AG20443 (cell line): ENCODE measurements around the gene CAMK4.
"Not testable (repeated sequence)": the region's sequence is repeated elsewhere in the genome, so short reads cannot be mapped to it uniquely, and the experiment has no call there.

Experiments
- DNase-seq: peaks from one replicate; pipeline ENCODE4 v3.0.0; 2012; ENCODE audit warnings: low spot score, mixed read lengths

CAMK4 gene

DNA sequence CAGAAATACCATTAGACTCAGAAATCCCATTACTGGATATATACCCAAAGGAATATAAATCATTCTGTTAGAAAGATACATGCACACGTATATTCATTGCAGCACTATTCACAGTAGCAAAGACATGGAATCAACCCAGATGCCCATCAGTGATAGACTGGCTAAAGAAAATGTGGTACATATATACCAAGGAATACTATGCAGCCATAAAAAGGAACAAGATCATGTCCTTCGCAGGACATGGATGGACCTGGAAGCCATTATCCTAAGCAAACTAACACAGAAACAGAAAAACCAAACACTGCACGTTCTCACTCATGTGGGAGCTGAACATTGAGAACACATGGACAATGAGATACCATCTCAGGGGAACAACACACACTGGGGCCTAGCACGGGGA lies 33.4 kb downstream of the CAMK4 start:
- DNase-seq, result not testable (repeated sequence)

DNA sequence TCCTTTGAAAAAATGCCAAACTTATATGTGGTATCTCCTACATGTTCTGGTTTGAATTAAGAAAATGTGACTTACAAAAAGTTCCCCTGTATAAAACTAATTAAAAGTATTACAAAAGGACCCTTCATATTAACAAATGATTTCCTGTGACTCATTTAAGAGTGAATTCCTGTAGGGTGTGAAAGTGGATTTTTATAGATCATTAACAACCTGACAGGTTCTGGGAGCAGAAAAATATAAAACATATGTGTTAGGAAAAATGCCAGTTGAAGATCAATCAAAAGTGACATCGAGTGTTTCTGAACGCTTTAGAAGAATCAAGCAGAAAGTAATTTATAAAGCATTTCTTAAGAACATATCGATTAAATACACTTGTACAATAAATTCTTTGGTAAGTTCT lies 35.5 kb downstream of the CAMK4 start:
- DNase-seq, result no peak

DNA sequence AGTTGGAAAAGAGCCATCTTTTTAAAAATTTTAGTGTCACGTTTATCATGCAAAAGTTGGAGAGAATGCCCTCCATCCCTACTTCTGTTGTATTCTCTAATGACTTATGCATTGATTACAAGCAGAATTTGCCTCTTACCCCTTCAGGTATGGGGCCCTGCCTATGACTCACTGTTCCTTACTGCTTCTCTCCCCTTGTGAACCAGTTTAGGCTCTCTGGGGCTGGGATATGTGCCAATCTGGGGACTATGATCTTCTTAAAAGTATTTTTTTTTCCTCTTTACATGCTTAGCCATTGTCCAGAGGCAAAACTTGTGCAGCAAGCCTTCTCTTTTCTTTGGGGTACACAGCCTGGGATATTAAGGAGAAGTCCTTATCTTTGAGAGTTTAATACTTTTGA lies 37.4 kb downstream of the CAMK4 start:
- no peak for DNase-seq

DNA sequence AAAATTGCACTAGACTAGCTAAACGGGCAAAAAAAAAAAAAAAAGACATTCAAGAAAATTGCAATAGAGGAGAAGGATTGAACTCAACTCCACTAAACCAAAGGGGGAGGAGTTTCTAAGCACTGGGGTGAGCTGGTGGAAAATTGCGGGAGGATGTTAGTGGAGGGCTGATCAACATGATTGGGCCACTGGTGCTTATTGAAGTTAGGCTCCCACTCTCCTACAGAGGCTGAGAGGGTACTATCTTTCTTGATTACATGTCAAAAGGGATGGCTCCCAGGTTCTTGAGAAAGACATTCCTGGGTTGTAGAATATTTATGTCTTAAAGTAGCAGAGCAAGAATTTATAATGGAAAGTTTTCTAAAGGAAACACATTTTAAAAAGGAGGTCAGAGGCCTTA lies 38.0 kb downstream of the CAMK4 start:
- no peak for DNase-seq

DNA sequence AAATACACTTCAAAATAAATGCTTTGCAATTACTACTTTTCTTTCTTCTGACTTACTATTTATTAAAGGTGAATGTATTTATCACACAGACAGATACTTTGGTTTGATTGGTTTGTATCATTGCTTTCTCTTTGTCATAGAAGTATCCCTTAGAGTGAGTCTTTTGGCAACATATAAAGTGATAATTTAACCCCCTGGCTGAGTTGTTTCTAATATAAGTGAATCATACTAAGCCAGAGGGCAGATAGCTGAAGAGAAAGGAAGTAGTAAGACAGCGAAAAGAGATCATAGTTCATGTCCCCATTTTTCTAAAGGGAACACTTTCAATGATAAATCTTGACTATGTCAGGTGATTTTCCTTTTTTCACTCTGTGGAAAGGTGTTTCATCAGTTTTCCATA lies 38.6 kb downstream of the CAMK4 start:
- DNase-seq, result no peak

DNA sequence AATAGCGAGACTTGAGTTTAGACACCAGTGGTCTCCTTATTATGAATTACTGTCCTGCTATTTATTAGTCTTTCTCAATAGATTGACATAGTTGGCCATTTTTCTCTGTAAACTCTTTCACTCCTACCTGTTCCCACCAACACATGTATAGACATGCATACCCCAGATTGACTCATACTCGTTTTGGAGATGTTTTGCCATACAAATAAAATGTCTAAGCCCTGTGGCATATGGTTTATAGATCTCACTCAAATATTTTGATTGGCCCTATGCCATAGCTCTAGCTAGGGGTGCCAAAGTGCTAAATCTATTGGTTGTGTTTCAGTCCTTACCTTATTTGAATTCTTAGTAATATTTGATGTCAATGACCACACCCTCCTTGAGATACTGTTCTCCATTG lies 42.3 kb downstream of the CAMK4 start:
- no peak for DNase-seq

DNA sequence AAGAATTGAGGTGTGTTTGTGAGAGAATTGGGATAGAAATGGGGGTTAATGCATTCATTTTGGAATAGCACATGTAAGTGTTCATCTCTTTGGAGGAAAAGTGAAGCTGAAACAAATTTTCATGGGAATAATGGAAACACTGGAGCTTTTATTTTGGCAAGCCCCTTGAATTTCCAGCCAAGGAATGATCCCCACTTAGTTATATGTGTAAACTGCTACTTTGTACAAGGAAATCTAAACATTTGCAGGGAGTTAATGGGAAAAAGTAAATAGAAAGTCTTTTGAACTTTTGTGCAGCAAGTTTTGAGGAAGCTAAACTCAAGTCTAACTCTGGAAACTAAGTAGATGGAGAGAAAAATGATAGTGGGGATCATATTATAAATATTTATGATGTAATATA lies 44.1 kb downstream of the CAMK4 start:
- no peak for DNase-seq

DNA sequence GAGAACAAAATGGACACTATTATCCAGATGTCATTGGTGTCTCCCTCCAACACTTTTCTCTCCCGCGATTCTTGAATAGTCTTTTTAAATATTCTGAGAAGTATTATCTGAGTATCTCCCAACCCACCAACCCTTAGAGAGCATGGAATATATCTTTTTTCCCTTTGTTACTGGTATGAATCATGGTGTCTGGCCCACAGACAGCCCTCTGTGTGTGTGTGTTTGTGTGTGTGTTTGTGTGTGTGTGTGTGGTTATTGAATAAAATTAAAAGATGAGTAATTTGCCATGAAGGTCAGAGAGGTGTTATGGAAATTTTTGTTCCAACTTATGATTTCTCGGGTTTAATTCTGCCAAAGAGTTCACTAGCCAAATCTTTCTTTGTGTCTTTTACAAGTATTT lies 47.7 kb downstream of the CAMK4 start:
- DNase-seq, result no peak

DNA sequence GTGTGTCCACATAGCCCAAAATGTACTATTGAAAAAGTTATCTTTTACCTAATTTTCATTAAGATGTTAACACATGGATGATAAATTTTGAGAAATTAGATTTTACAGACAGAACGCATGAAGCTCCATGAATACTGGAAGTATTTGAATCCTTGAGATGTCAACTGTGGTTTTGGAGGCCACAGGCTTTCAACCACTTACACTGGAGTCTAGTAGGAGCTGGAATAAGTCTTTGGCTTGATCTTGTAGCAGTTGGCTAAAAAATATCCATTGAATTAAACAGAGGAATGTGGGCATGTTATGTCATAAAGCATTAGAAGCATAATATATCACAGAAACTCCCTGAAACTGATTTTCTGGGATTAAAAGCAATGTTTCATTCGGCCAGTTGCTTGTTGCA lies 52.9 kb downstream of the CAMK4 start:
- no peak for DNase-seq

DNA sequence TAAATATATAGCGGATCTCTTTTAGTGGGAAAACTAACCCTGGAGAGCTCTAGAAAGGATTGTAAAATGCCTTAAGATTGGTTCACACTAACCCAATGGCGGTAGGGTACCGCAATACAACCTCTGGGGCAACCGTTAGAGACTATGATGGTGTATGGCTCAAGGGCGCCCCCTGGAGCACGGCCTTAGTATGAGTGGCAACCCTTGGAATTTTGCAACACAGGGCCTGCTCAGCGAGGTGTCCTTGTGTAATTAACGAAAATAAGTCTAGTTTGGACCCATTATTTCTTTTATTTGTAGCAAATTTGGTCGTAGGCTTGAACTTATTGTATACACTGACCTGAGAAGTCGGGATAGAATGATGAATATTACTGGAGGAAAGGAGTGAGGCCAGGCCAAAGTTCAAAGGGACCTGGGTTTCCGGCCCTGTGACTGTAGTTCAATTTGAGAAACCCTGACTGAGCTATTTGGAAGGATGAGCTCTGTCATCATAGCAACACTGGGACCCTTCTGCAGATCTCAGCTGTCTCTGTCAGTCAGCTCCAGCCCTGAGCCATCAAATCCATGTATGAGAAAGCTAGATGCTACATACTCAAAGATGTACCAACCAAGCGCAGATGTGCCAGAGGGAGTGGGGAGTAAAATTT lies 54.8 kb downstream of the CAMK4 start:
- peak; percentile 49 for DNase-seq

DNA sequence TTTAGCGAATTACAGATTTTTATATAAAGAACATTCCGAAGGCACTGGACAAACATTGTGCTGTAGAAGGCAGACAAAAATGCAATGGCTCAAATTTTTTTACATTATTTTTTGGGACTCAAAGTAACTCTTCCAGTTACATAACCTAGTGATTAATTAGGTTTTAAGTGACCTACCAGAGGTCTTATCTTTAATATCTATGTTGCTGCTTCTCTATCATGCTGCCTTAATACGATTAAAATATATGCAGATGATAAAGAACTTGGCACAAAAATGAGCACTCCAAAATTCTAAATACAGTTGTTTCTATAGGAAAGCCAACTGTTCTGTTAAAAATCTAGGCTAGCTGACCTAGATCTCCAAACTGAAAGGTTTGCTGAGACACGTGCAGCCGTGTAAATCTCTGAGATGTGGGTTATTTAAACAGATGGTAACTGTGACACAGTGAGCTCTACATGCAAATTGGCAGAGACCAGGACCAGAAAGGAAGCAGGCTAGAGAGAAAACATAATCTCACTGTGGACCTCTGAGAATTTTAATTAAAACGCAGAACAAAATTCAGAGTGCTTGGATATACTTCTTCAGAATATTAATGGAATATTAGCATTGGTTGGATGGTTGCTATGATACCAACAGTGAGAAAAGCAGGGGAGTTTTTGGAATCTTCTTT lies 56.2 kb downstream of the CAMK4 start:
- no peak for DNase-seq

DNA sequence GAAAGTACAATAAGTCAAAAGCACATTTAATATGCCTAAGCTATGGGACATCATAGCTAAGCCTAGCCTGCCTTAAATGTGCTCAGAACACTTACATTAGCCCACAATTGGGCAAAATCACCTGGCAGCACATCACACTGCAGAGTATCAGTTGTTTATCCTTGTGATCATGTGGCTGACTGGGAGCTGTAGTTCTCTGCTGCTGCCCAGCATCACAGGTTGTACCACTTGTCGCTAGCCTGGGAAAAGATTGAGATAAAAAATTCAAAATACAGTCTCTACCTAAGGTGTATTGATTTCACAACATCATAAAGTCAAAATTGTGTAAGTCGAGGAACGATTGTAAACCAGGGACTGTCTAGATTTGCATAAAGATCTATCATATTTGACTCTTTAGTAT lies 58.6 kb downstream of the CAMK4 start:
- DNase-seq, result no peak

DNA sequence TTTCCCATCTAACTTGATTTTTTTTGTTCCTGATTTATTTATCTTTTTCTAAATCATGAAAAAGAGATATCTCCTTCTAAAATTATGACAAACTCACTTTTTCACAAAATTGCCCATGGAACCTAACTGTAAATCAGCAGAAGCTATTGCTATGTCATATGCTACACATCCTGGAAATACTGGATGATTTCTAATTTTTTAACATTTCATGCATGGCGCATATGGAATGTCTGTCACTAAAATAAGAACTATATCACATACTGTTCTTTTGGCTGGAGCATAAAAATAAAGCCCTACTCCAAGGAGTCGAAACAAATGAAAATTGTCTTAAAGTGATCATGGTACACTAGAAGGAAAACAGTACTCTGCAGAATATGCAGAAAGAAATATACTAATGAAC lies 60.6 kb downstream of the CAMK4 start:
- DNase-seq, result no peak

DNA sequence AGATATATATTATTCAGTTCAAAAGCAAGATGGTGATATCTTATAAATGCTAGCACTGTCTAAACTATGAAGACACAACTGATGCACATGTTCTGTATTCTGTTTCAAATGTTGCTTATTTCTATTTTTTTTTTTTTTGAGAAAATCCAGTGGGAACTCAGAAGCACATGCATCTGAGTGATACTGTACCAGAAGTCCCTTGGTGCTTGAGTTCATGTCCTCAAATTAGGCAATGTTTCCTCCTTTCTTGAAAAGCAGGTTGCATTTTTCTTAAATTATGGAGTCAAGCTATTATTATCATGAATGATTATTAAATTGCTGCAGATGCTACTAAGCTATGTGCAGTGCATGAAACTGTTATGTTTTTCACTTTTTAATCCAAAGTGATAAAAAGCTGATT lies 70.4 kb downstream of the CAMK4 start:
- no peak for DNase-seq

DNA sequence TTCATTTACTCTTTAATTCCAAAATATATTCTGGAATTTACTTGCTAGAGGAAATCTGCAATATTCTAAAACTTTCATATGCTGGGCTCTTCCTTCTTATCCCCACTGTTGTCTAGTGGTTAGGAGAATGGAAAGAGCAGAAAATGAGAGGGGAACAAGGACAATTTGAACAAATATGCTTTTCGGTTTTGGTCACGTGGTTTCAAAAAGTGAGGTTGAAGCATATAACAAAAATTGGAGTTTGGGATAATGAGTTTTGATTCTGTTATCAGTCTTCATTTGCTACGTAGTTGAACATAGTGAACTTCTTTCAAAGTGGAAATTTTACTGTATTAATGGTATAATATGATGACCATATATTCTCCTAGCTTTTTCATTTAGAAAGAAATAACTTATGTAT lies 71.5 kb downstream of the CAMK4 start:
- DNase-seq, result no peak

DNA sequence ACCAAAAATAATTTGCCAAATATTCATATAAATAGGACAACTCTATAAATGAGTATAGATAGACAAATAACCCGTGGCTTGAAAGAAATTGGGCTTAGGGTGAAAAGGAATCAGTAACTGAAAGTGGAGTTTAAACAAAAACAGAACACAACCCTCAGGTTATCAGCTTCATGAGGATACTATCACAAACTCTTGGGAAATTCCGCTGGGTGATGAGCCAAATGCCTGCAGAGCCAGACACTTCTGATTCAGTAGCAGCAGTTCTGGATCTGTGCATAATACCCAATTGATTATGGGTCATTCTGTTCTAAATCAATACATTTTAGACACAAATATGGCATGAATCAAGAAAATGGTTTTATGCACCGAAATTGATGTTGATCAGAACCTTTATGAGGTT lies 72.4 kb downstream of the CAMK4 start:
- DNase-seq, result no peak

DNA sequence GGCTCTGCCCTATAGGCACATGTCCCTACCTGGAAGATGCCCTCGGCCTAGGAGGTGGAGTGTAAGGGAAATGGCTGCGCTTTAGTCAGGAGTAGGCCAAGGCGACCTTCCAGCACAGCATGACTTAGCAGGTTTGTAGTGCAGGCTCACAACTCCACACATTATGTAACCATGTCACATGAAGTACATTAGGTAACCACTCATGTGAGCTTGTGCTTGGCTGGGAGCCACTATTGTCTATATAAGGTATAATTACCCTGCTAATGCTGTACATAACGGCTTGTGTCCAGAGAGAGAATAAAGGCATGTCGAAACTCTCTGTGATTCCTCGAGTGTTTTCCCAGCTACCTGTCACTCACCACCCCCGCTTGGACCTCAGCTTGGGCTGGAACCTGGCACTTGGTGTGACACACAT lies 74.9 kb downstream of the CAMK4 start:
- no peak for DNase-seq

DNA sequence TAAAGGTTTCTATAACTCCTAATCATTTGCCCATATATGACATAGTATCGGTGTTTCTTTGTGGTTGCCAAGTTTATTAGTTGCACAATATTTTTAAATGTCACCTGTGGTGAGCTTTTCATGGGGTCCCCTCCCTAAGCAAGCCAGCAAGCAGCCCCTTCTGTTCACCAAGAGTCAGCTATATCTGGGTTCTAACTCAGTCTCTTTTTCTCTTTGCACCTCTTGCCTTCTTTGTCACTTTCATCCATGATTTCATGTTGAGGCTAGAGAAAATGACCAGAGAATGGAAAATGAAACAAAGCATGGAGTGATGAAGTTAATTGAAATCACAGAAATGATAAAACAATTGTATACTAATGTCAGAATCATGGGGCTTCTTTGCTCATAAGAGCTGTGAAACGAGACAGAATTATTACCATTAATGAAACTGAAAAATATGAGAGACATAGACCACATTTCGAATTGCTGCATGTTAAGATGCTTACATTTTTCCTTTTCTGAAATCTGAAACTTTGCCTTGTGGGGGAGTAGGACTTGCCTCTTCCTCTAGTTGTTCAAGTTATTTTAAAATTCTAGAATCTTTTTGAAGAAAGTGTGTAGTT lies 75.7 kb downstream of the CAMK4 start:
- DNase-seq, result no peak

DNA sequence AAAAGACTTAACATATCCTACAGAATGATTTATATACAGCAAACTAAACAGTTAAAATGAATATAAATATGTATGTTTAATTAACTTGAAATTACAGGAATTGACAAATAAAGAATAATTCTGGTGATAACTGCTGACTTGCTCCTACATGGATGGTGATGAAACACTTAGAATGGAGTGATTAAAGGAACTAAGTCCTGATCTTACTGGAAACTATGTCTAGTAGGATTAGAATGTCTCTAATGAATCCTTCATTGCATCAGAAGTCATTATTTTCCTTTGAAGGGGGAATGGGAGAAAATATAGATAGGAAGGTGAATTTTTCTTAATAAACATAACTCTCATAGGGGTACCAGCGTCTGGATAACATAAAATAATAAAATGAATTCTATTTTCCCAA lies 77.1 kb downstream of the CAMK4 start:
- DNase-seq, result no peak

DNA sequence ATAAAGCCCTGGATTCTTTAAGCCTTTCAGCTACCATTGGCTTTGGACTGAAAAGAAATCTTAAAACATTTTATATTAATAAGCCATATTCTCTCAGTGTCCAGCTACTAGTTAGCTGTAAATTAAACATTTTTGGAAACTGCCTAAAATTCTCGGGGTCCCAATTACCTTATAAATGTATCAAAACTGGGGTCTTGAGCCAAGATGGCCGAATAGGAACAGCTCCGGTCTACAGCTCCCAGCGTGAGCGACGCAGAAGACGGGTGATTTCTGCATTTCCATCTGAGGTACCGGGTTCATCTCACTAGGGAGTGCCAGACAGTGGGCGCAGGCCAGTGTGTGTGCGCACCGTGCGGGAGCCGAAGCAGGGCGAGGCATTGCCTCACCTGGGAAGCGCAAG lies 77.9 kb downstream of the CAMK4 start:
- DNase-seq, result not testable (repeated sequence)

DNA sequence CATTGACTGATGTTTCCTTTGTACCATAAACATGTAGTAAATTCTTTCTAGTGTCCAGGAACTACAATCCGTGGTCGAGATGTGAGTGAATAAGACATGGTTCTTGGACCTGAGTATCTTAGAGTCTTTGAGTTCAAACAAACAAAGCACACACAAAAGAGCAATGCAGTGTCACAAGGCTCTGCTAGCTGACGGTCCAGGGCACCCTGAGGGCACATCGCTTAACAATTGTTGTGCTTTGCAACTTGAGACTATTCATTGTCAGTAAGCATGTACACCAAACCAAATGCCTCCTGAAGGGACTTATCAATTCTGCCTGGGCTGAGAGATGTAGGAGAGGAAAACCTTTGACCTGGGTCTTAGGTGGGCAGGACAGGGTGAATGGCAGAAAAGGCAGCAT lies 84.8 kb downstream of the CAMK4 start:
- DNase-seq, result no peak

DNA sequence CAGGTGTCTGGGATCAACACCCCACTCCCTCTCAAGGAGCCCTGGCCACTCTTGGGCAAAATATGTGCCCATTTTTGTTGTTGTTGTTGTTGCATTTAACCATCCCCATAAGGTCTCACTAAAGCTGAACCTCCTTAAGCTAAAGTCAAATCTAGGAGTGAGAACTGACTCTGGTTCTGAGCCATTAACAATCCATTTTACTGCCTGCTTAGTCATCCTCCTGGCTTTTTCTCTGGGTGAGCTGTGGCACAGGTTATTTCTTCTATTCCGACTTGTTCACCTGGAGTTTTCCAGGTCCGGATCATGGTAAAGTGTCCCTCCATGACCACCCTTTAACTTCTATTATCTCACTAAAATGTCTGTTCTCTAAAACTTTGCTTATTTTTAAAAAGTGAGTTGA lies 85.2 kb downstream of the CAMK4 start:
- no peak for DNase-seq

DNA sequence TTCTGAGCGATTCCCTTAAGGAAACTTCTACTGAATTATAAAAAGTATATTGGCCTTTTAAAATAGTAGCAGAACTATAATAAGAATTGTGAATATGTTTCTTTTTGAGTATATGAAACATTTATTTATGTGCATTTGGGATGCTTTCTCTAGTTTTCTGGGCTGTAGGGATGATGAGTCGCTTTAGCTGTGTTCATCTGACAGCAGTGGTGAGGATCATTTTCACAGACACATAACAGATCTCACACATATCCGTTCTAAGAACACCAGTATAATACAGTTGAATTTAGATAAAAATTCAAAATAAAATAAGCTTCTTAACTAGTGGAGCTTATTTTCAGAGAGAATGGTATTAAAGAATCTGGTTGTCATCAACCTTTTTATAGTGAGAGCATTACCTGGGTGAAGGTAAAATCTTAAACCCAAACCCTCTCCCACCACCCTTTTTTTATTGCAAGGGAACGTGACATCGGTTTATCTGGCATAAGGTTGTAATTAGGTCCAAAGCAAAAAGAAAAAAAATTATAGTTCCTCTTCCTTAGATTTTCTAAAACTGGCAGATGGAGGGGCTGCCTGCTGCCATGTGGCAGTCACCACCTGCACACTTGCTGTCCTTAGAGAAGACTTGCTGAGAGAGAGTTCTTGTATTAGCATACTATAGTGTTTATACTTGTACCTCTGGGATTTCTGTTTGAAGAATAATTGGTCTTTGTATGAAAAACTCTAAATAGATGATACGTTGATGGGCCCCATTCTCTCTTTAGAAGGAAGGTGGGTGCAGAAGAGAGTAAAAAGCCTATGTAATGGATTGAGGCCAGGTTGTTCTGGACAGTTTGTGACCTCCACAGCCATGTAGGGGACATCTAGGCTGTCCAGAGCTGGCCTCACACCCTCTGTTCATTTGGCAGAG lies 86.8 kb downstream of the CAMK4 start:
- DNase-seq, result no peak
